ENCODE measurements around the gene BUB1.
"Not testable (repeated sequence)": the region's sequence is repeated elsewhere in the genome, so short reads cannot be mapped to it uniquely, and the experiment has no call there.

Gene BUB1

GRCh38 chr2:110690083-110690965 lies 12.5 kb upstream of the BUB1 start:
- no peak for DNase-seq (ENCODE audit: low read depth in 3 of 3)

- DNase-seq (ENCODE audit: low read depth in 3 of 3) = no peak
Measured at GRCh38 chr2:110688594-110689091, 10.8 kb upstream of the BUB1 start.

- DNase-seq (ENCODE audit: low read depth in 3 of 3) = not testable (repeated sequence)
Measured at GRCh38 chr2:110687775-110688484, 10.1 kb upstream of the BUB1 start.

GRCh38 chr2:110682872-110683271 lies 5.0 kb upstream of the BUB1 start:
- DNase-seq (ENCODE audit: low read depth in 3 of 3) = no peak

GRCh38 chr2:110682267-110682666 lies 4.4 kb upstream of the BUB1 start:
- no peak for DNase-seq (ENCODE audit: low read depth in 3 of 3)

GRCh38 chr2:110680709-110681108 lies 2.8 kb upstream of the BUB1 start:
- DNase-seq (ENCODE audit: low read depth in 3 of 3) = no peak

GRCh38 chr2:110679865-110680264 lies 2.0 kb upstream of the BUB1 start:
- no peak for DNase-seq (ENCODE audit: low read depth in 3 of 3)

- no peak for DNase-seq (ENCODE audit: low read depth in 3 of 3)
Measured at GRCh38 chr2:110679337-110679707, 1.5 kb upstream of the BUB1 start.

- DNase-seq (ENCODE audit: low read depth in 3 of 3) = peak in 1 of 3 donors; percentile 8
Measured at GRCh38 chr2:110678457-110679336, 834 bp upstream of the BUB1 start.

- no peak for DNase-seq (ENCODE audit: low read depth in 3 of 3)
Measured at GRCh38 chr2:110677080-110677479, 783 bp downstream of the BUB1 start.

- no peak for DNase-seq (ENCODE audit: low read depth in 3 of 3)
Measured at GRCh38 chr2:110675679-110676078, 2.2 kb downstream of the BUB1 start.

GRCh38 chr2:110674620-110675555 lies 3.0 kb downstream of the BUB1 start:
- no peak for DNase-seq (ENCODE audit: low read depth in 3 of 3)

- DNase-seq (ENCODE audit: low read depth in 3 of 3) = no peak
Measured at GRCh38 chr2:110673201-110673600, 4.7 kb downstream of the BUB1 start.

- DNase-seq (ENCODE audit: low read depth in 3 of 3) = no peak
Measured at GRCh38 chr2:110670826-110671225, 7.0 kb downstream of the BUB1 start.

- no peak for DNase-seq (ENCODE audit: low read depth in 3 of 3)
Measured at GRCh38 chr2:110669079-110669478, 8.8 kb downstream of the BUB1 start.

GRCh38 chr2:110667071-110667470 lies 10.8 kb downstream of the BUB1 start:
- no peak for DNase-seq (ENCODE audit: low read depth in 3 of 3)

- DNase-seq (ENCODE audit: low read depth in 3 of 3) = no peak
Measured at GRCh38 chr2:110664135-110664534, 13.7 kb downstream of the BUB1 start.

GRCh38 chr2:110662560-110662959 lies 15.3 kb downstream of the BUB1 start:
- no peak for DNase-seq (ENCODE audit: low read depth in 3 of 3)

GRCh38 chr2:110660558-110660957 lies 17.3 kb downstream of the BUB1 start:
- DNase-seq (ENCODE audit: low read depth in 3 of 3) = no peak

GRCh38 chr2:110659248-110659647 lies 18.6 kb downstream of the BUB1 start:
- no peak for DNase-seq (ENCODE audit: low read depth in 3 of 3)
